Glutamatergic neuron (in vitro differentiated cells): Measurements from ENCODE around the gene CD207. TPM values are rescaled to one million over a fixed set of nuclear protein-coding genes. Genes with fewer than 3 reads are reported as not detected.
"Not testable (repeated sequence)": the region's sequence is repeated elsewhere in the genome, so short reads cannot be mapped to it uniquely, and the experiment has no call there.

Source experiments
- DNase-seq: peaks from one replicate; pipeline ENCODE4 v3.0.0; 2022
- H3K27ac Mint-ChIP-seq: one replicate; pipeline ENCODE4 v1.8.0; 2020; ENCODE audit warnings: mild to moderate bottlenecking, mixed read lengths, inconsistent platforms; ENCODE audit not compliant: unreplicated experiment
- H3K27me3 Mint-ChIP-seq: one replicate; pipeline ENCODE4 v1.8.0; 2020; ENCODE audit warnings: mild to moderate bottlenecking, moderate library complexity, mixed read lengths, inconsistent platforms; ENCODE audit not compliant: unreplicated experiment
- H3K36me3 Mint-ChIP-seq: one replicate; pipeline ENCODE4 v1.8.0; 2020; ENCODE audit warnings: mild to moderate bottlenecking, mixed read lengths, inconsistent platforms; ENCODE audit not compliant: unreplicated experiment
- H3K4me1 Mint-ChIP-seq: one replicate; pipeline ENCODE4 v1.8.0; 2020; ENCODE audit warnings: mild to moderate bottlenecking, low read depth, mixed read lengths, inconsistent platforms; ENCODE audit not compliant: unreplicated experiment
- H3K4me3 Mint-ChIP-seq: one replicate; pipeline ENCODE4 v1.8.0; 2020; ENCODE audit warnings: mild to moderate bottlenecking, mixed read lengths, inconsistent platforms; ENCODE audit not compliant: unreplicated experiment
- H3K9me3 Mint-ChIP-seq: one replicate; pipeline ENCODE4 v1.8.0; 2020; ENCODE audit warnings: mild to moderate bottlenecking, moderate library complexity, mixed read lengths, inconsistent platforms; ENCODE audit not compliant: unreplicated experiment
- total RNA-seq: library from RNA; stranded (reverse); fragmentation: NEBNext Ultra II Directional; extraction: Animal tissue kit (Norgen Biotek cat#: 25700); gene quantifications from one replicate; pipeline ENCODE4 v1.2.1, GENCODE V29; 2021; ENCODE audit not compliant: unreplicated experiment
- TF ChIP-seq, protein P1 (sequence below): fragments of 200-600 bp; sonication (generic); IDR thresholded peaks from one replicate; pipeline ENCODE4 v1.5.0; 2021; ENCODE audit not compliant: partially characterized antibody, unreplicated experiment

Gene CD207
- total RNA-seq, 1 donor from 2014 or later = 0.51 TPM

DNA sequence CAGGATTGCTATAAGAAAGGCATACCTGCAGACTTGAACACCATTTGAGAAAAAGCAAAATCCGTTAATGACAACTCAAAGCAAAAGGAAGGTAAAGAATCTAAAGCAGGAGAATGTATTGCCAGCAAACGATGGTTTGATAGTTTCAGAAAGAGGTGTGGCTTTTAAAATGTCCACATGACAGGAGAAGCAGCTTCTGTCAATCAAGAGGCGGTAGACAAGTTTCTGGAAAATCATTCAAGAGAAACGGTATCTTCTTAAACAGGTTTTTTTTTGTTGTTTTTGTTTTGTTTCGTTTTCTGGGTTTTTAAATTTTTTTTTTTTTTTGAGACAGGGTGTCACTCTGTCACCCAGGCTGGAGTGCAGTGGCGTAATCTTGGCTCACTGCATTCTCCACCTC, 29.0 kb downstream of the CD207 start:
- TF ChIP-seq, protein P1, sequence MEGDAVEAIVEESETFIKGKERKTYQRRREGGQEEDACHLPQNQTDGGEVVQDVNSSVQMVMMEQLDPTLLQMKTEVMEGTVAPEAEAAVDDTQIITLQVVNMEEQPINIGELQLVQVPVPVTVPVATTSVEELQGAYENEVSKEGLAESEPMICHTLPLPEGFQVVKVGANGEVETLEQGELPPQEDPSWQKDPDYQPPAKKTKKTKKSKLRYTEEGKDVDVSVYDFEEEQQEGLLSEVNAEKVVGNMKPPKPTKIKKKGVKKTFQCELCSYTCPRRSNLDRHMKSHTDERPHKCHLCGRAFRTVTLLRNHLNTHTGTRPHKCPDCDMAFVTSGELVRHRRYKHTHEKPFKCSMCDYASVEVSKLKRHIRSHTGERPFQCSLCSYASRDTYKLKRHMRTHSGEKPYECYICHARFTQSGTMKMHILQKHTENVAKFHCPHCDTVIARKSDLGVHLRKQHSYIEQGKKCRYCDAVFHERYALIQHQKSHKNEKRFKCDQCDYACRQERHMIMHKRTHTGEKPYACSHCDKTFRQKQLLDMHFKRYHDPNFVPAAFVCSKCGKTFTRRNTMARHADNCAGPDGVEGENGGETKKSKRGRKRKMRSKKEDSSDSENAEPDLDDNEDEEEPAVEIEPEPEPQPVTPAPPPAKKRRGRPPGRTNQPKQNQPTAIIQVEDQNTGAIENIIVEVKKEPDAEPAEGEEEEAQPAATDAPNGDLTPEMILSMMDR = no peak
- Mint-ChIP-seq H3K36me3 (no peaks in the 10 kb centered on the region), H3K4me3 (no peak overlapping the region), H3K4me1 (peaks cover 8% of the 10 kb centered on the region), H3K27me3 (peaks cover 6% of the 10 kb centered on the region), H3K27ac (no peak overlapping the region), H3K9me3 (peaks cover 4% of the 10 kb centered on the region)
- DNase-seq = no peak

DNA sequence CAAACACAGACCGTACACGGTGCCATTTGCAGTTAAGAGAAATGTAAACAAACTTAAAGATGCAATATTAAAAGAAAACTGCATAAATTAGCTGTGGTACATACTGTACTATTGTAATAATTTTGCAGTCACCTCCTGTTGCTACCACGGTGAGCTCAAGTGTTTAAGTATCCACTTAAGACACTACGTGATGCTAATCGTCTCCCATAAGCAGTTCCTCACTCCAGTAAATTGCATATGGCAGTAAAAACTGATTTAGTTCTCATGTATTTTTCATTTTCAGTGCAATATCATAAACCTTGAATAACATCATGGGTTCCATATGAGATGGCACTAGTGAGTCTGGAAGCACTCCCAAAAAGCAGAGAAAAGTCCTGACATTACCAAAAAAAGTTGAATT, 29.6 kb downstream of the CD207 start:
- DNase-seq = no peak
- Mint-ChIP-seq H3K4me1 (peaks cover 8% of the 10 kb centered on the region), H3K27me3 (peaks cover 6% of the 10 kb centered on the region), H3K4me3 (no peak overlapping the region), H3K27ac (no peak overlapping the region), H3K9me3 (peaks cover 4% of the 10 kb centered on the region), H3K36me3 (no peaks in the 10 kb centered on the region)
- TF ChIP-seq, protein P1 = no peak

DNA sequence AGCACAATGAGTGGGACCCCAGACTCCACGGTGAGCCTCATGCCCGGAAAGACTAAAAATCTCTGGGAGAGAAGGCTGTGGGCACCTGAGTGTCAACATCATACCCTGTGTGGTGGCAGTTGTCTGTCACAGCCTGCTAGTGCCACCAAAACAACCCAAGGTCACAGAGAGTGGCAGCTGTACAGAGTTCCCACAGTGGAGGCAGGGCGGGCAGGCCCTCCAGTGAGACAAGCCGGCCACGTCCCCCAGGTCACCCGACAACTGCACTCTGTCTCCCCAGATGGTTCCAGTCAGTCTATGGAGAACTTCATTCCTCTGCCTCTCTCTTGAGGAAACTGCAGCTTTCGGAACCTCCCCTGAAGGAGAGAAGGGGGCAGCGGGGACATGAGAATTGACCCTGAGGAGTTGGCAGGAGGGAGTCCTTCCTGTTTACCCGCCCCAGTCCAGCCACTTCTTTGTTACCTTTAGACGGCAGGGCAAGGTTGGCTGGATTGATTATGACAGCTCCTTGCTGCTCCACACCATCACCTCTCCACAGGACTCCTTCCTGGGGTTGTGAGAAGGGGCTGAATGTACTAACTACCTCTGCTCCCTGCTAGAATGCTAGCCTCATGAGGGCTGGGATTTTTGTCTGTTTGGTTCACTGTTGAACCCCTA, 33.9 kb downstream of the CD207 start:
- Mint-ChIP-seq H3K9me3 (peaks cover 5% of the 10 kb centered on the region), H3K4me1 (no peaks in the 10 kb centered on the region), H3K4me3 (no peak overlapping the region), H3K27ac (no peak overlapping the region), H3K27me3 (peaks cover 3% of the 10 kb centered on the region), H3K36me3 (peaks cover 16% of the 10 kb centered on the region)
- TF ChIP-seq, protein P1 = no peak
- no peak for DNase-seq

DNA sequence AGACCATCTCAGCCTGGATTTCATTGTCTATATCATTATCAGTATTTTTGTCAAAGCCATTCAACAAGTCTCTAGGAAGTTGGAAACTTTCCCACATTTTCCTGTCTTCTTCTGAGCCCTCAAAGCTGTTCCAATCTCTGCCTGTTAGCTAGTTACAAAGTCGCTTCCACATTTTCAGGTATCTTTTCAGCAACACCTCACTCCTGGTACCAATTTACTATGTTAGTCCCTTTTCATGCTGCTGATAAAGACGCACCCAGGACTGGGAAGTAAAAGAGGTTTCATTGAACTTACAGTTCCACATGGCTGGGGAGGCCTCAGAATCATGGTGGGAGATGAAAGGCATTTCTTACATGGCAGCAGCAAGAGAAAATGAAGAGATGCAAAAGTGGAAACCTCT, 35.9 kb downstream of the CD207 start:
- Mint-ChIP-seq H3K27ac (no peak overlapping the region), H3K36me3 (peaks cover 16% of the 10 kb centered on the region), H3K9me3 (peaks cover 5% of the 10 kb centered on the region), H3K4me3 (no peak overlapping the region), H3K27me3 (peaks cover 3% of the 10 kb centered on the region), H3K4me1 (no peaks in the 10 kb centered on the region)
- TF ChIP-seq, protein P1 = no peak
- DNase-seq = no peak

DNA sequence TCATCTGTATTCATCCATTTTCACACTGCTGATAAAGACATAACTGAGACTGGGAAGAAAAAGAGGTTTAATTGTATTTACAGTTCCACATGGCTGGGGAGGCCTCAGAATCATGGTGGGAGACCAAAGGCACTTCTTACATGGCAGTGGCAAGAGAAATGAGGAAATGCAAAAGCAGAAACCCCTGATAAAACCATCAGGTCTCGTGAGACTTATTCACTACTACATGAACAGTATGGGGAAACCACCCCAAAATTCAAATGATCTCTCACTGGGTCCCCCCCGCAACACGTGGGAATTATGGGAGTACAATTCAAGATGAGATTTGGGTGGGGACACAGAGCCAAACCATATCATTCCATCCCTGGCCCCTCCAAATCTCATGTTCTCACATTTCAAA, 37.6 kb downstream of the CD207 start:
- not testable (repeated sequence) for H3K27me3 Mint-ChIP-seq, H3K4me3 Mint-ChIP-seq, H3K27ac Mint-ChIP-seq, H3K9me3 Mint-ChIP-seq, H3K4me1 Mint-ChIP-seq, DNase-seq
- peaks cover 16% of the 10 kb centered on the region for H3K36me3 Mint-ChIP-seq
